Liver (tissue), 9 donors: Measurements from ENCODE around the gene COL27A1. TPM values are rescaled to one million over a fixed set of nuclear protein-coding genes. Genes with fewer than 3 reads are reported as not detected.

Source experiments
- DNase-seq: peaks from one replicate; pipeline ENCODE4 v3.0.0-alpha.2; 2017; ENCODE audit warnings: low spot score
- H3K27ac ChIP-seq, 2 donors: one replicate each; pipeline ENCODE4 v1.7.0; 2013; ENCODE audit warnings: inconsistent platforms in 2 of 2, low read length in 2 of 2, control low read depth in 1 of 2, low read depth in 1 of 2, mild to moderate bottlenecking in 1 of 2
- H3K27me3 ChIP-seq, 4 donors: one replicate each; pipeline versions ENCODE4 v1.6.1 to v1.7.0; 2013; ENCODE audit warnings: low read length in 3 of 4, inconsistent platforms in 1 of 4, mild to moderate bottlenecking in 1 of 4, moderate library complexity in 1 of 4; ENCODE audit not compliant: control insufficient read depth in 4 of 4, insufficient read depth in 4 of 4
- H3K36me3 ChIP-seq, 4 donors: one replicate each; pipeline versions ENCODE4 v1.6.1 to v1.7.0; 2013; ENCODE audit warnings: low read length in 3 of 4, mild to moderate bottlenecking in 3 of 4, low read depth in 1 of 4, moderate library complexity in 1 of 4; ENCODE audit not compliant: control insufficient read depth in 4 of 4, insufficient read depth in 3 of 4
- H3K4me1 ChIP-seq, 4 donors: one replicate each; pipeline versions ENCODE4 v1.6.1 to v1.7.0; 2013; ENCODE audit warnings: low read length in 3 of 4, mild to moderate bottlenecking in 3 of 4, moderate library complexity in 1 of 4; ENCODE audit not compliant: control insufficient read depth in 4 of 4, insufficient read depth in 4 of 4
- H3K4me3 ChIP-seq, 3 donors: one replicate each; pipeline versions ENCODE4 v1.6.1 to v1.7.0; 2013; ENCODE audit warnings: low read length in 3 of 3, control low read depth in 1 of 3, low read depth in 1 of 3, mild to moderate bottlenecking in 1 of 3
- H3K9ac ChIP-seq, 2 donors: one replicate each; pipeline ENCODE4 v1.7.0; 2013; ENCODE audit warnings: low read length in 2 of 2, mild to moderate bottlenecking in 2 of 2, moderate library complexity in 2 of 2, control low read depth in 1 of 2, low read depth in 1 of 2
- H3K9me3 ChIP-seq, 4 donors: one replicate each; pipeline versions ENCODE4 v1.6.1 to v1.7.0; 2013; ENCODE audit warnings: low read length in 3 of 4; ENCODE audit not compliant: control insufficient read depth in 4 of 4
- EGR1 ChIP-seq, 2 donors: IDR thresholded peaks; 2 replicates each; pipeline ENCODE4 v1.6.1; 2016 to 2018; ENCODE audit warnings: antibody characterized with exemption in 2 of 2, low read depth in 2 of 2
- FOXA1 ChIP-seq: IDR thresholded peaks from 2 replicates; pipeline ENCODE4 v1.6.1; 2016; ENCODE audit warnings: antibody characterized with exemption
- FOXA2 ChIP-seq: IDR thresholded peaks from 2 replicates; pipeline ENCODE4 v1.6.1; 2016; ENCODE audit warnings: antibody characterized with exemption
- GABPA ChIP-seq, 2 donors: IDR thresholded peaks in 1 of 2; conservative IDR thresholded peaks in 1 of 2; 2 replicates each; pipeline ENCODE4 v1.6.1; 2016; ENCODE audit warnings: antibody characterized with exemption in 2 of 2, mild to moderate bottlenecking in 1 of 2, moderate library complexity in 1 of 2
- HNF4A ChIP-seq, 2 donors: conservative IDR thresholded peaks; 2 replicates each; pipeline ENCODE4 v1.6.1; 2016; ENCODE audit warnings: antibody characterized with exemption in 2 of 2, mild to moderate bottlenecking in 2 of 2
- HNF4G ChIP-seq: IDR thresholded peaks from 2 replicates; pipeline ENCODE4 v1.6.1; 2016; ENCODE audit warnings: antibody characterized with exemption
- JUND ChIP-seq, 2 donors: IDR thresholded peaks; 2 replicates each; pipeline ENCODE4 v1.6.1; 2016; ENCODE audit warnings: antibody characterized with exemption in 2 of 2
- NR2F2 ChIP-seq: IDR thresholded peaks from 2 replicates; pipeline ENCODE4 v1.6.1; 2016; ENCODE audit warnings: antibody characterized with exemption
- RAD21 ChIP-seq, 2 donors: IDR thresholded peaks; 2 replicates each; pipeline ENCODE4 v1.6.1; 2016; ENCODE audit warnings: antibody characterized with exemption in 2 of 2, mild to moderate bottlenecking in 2 of 2
- RXRA ChIP-seq, 2 donors: IDR thresholded peaks; 2 replicates each; pipeline ENCODE4 v1.6.1; 2017 to 2018; ENCODE audit warnings: antibody characterized with exemption in 2 of 2, mild to moderate bottlenecking in 1 of 2
- SP1 ChIP-seq: IDR thresholded peaks from 2 replicates; pipeline ENCODE4 v1.6.1; 2018; ENCODE audit warnings: antibody characterized with exemption, mild to moderate bottlenecking
- TAF1 ChIP-seq: conservative IDR thresholded peaks from 2 replicates; pipeline ENCODE4 v1.6.1; 2016; ENCODE audit warnings: antibody characterized with exemption, mild to moderate bottlenecking
- YY1 ChIP-seq: IDR thresholded peaks from 2 replicates; pipeline ENCODE4 v1.6.1; 2016; ENCODE audit warnings: antibody characterized with exemption, mild to moderate bottlenecking
- WGBS: extraction: QIAGEN DNeasy Blood & Tissue Kit; methylation state at CpG from one replicate; pipeline ENCODE4 v1.1.7; 2013; 5-methylcytosine and 5-hydroxymethylcytosine counted together
- polyA plus RNA-seq, 2 donors: library from polyadenylated mRNA; stranded (reverse) in 1 of 2; unstranded in 1 of 2; fragments of 200-250 nt in 1 of 2; fragments of >200 nt in 1 of 2; fragmentation: Nextera tagmentation in 1 of 2; extraction: Ambion mirVana in 1 of 2; gene quantifications; one replicate each; pipeline versions ENCODE4 v1.2.1 to v1.2.3, GENCODE V29; 2013 to 2015
- total RNA-seq, 2 donors: library from RNA; depleted of rRNA; stranded (reverse); fragments of >200 nt; gene quantifications; one replicate each; pipeline ENCODE4 v1.2.3, GENCODE V29; 2014
- TF ChIP-seq, protein P1 (sequence below): IDR thresholded peaks from 2 replicates; pipeline ENCODE4 v1.6.1; 2016; ENCODE audit warnings: antibody characterized with exemption, mild to moderate bottlenecking
- TF ChIP-seq, protein P2 (sequence below): IDR thresholded peaks from 2 replicates; pipeline ENCODE4 v1.6.1; 2016; ENCODE audit warnings: antibody characterized with exemption
- TF ChIP-seq, protein P3 (sequence below): IDR thresholded peaks from 2 replicates; pipeline ENCODE4 v1.6.1; 2016; ENCODE audit warnings: antibody characterized with exemption
- TF ChIP-seq, protein P4 (sequence below): IDR thresholded peaks from 2 replicates; pipeline ENCODE4 v1.6.1; 2016; ENCODE audit warnings: antibody characterized with exemption
- TF ChIP-seq, protein P5 (sequence below): fragments of 150-350 bp; IDR thresholded peaks from 2 replicates; pipeline ENCODE4 v1.5.1; 2017; ENCODE audit warnings: improper control_type of control experiment, low read depth, low read length; ENCODE audit not compliant: missing input control
- donor health status: healthy.
- donor health status: healthy.
- donor health status: healthy.
- donor health status: healthy.
- donor health status: healthy.

Gene COL27A1
- total and polyA plus RNA-seq, 4 donors, result 7.0 to 20.4 (median 12.0) TPM

DNA sequence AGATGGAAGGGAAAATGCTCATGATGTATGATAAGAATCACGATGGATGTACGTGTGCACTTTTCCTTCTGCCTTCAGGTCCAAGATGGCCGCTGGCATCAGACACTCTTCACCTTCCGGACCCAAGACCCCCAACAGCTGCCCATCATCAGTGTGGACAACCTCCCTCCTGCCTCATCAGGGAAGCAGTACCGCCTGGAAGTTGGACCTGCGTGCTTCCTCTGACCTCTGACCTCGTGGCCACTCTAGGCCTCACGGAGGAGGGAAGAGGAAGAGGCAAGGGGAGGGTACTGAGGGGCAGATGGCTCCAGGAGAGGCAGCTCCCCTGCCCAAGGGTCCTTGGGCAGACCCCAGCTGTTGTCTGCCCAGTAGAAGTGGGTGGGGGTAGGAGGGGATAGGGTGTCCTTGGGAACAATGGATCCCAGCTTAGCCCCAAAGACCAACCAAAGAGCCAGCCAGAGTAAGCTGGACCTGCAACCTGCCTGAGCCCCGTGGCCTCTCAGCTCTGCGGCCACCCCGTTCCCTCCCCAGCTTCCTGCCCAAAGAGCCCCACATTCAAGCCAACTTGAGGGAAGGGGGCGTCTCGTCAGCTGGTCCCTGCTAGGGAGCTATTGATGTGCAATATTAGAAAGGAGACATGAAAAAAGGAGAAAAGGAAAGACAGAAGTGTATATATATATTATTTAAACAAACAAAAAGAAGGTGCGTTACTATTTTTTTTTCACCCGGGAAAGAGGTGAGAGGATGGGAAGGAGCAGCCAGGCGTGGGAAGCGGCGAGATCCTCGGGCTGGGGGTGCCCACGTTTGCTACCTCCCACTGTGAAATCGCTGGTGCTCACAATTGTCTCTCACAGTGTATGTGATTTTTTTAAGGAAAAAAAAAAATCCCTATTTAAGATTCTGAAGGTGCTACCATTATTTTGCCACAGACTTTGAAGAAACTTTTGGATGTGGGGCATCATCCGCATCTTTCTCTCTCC lies 155.4 kb downstream of the COL27A1 start:
- TF ChIP-seq, protein P1, sequence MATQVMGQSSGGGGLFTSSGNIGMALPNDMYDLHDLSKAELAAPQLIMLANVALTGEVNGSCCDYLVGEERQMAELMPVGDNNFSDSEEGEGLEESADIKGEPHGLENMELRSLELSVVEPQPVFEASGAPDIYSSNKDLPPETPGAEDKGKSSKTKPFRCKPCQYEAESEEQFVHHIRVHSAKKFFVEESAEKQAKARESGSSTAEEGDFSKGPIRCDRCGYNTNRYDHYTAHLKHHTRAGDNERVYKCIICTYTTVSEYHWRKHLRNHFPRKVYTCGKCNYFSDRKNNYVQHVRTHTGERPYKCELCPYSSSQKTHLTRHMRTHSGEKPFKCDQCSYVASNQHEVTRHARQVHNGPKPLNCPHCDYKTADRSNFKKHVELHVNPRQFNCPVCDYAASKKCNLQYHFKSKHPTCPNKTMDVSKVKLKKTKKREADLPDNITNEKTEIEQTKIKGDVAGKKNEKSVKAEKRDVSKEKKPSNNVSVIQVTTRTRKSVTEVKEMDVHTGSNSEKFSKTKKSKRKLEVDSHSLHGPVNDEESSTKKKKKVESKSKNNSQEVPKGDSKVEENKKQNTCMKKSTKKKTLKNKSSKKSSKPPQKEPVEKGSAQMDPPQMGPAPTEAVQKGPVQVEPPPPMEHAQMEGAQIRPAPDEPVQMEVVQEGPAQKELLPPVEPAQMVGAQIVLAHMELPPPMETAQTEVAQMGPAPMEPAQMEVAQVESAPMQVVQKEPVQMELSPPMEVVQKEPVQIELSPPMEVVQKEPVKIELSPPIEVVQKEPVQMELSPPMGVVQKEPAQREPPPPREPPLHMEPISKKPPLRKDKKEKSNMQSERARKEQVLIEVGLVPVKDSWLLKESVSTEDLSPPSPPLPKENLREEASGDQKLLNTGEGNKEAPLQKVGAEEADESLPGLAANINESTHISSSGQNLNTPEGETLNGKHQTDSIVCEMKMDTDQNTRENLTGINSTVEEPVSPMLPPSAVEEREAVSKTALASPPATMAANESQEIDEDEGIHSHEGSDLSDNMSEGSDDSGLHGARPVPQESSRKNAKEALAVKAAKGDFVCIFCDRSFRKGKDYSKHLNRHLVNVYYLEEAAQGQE, result no peak
- TF ChIP-seq RAD21 (IDR thresholded peaks at IDR 0.05) (no peak), FOXA1 (no peak), RXRA (IDR thresholded peaks at IDR 0.05) (no peak), YY1 (no peak), TAF1 (no peak), GABPA (IDR thresholded peaks at IDR 0.05 in 1 of 2, conservative IDR thresholded peaks at IDR 0.05 in 1 of 2) (no peak), JUND (IDR thresholded peaks at IDR 0.05) (no peak), HNF4G (no peak), EGR1 (IDR thresholded peaks at IDR 0.05; ENCODE audit: low read depth in 2 of 2) (no peak), HNF4A (conservative IDR thresholded peaks at IDR 0.05) (no peak), SP1 (no peak), FOXA2 (no peak), NR2F2 (no peak)
- TF ChIP-seq, protein P2, sequence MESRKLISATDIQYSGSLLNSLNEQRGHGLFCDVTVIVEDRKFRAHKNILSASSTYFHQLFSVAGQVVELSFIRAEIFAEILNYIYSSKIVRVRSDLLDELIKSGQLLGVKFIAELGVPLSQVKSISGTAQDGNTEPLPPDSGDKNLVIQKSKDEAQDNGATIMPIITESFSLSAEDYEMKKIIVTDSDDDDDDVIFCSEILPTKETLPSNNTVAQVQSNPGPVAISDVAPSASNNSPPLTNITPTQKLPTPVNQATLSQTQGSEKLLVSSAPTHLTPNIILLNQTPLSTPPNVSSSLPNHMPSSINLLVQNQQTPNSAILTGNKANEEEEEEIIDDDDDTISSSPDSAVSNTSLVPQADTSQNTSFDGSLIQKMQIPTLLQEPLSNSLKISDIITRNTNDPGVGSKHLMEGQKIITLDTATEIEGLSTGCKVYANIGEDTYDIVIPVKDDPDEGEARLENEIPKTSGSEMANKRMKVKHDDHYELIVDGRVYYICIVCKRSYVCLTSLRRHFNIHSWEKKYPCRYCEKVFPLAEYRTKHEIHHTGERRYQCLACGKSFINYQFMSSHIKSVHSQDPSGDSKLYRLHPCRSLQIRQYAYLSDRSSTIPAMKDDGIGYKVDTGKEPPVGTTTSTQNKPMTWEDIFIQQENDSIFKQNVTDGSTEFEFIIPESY, result no peak
- TF ChIP-seq, protein P3, sequence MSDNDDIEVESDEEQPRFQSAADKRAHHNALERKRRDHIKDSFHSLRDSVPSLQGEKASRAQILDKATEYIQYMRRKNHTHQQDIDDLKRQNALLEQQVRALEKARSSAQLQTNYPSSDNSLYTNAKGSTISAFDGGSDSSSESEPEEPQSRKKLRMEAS, result no peak
- TF ChIP-seq, protein P4, sequence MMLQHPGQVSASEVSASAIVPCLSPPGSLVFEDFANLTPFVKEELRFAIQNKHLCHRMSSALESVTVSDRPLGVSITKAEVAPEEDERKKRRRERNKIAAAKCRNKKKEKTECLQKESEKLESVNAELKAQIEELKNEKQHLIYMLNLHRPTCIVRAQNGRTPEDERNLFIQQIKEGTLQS, result no peak
- TF ChIP-seq, protein P5, sequence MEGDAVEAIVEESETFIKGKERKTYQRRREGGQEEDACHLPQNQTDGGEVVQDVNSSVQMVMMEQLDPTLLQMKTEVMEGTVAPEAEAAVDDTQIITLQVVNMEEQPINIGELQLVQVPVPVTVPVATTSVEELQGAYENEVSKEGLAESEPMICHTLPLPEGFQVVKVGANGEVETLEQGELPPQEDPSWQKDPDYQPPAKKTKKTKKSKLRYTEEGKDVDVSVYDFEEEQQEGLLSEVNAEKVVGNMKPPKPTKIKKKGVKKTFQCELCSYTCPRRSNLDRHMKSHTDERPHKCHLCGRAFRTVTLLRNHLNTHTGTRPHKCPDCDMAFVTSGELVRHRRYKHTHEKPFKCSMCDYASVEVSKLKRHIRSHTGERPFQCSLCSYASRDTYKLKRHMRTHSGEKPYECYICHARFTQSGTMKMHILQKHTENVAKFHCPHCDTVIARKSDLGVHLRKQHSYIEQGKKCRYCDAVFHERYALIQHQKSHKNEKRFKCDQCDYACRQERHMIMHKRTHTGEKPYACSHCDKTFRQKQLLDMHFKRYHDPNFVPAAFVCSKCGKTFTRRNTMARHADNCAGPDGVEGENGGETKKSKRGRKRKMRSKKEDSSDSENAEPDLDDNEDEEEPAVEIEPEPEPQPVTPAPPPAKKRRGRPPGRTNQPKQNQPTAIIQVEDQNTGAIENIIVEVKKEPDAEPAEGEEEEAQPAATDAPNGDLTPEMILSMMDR, result no peak
- H3K4me1 ChIP-seq, result peaks cover 8 to 44% (median 20%) of the 10 kb centered on the region in 4 donors
- no peak overlapping the region for H3K9ac ChIP-seq
- H3K27ac ChIP-seq, result no peak overlapping the region
- H3K4me3 ChIP-seq, result no peak overlapping the region
- H3K27me3 ChIP-seq, result no peaks in the 10 kb centered on the region
- WGBS, result 94% methylated on average over 22 of the region's 22 CpGs
- no peak for DNase-seq
- H3K36me3 ChIP-seq, result peaks cover 0 to 8% (median 1%) of the 10 kb centered on the region in 4 donors
- H3K9me3 ChIP-seq, result no peaks in the 10 kb centered on the region
